ENCODE measurements around the gene NKTR. TPM values are rescaled to one million over a fixed set of nuclear protein-coding genes. Genes with fewer than 3 reads are reported as not detected.

The NKTR gene
- total and polyA plus RNA-seq, 3 donors from 2014 or later, result 42.2 to 203 (median 175) TPM

DNA sequence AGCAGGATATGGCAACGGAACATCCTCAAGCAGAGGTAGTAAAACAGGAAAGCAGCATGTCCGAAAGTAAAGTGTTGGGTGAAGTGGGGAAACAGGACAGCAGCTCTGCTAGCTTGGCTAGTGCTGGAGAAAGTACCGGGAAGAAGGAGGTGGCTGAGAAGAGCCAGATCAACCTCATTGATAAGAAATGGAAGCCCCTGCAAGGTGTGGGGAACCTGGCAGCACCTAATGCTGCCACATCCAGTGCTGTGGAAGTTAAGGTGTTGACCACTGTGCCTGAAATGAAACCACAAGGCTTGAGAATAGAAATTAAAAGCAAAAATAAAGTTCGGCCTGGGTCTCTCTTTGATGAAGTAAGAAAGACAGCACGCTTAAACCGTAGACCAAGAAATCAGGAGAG, 38.7 kb downstream of the NKTR start:
- 89 to 90% methylated on average over 6 of the region's 6 CpGs for WGBS, 2 donors
- no peaks in the 10 kb centered on the region for H3K36me3 ChIP-seq (ENCODE audit: low read depth, missing control alignments)
- TF ChIP-seq, protein P1, sequence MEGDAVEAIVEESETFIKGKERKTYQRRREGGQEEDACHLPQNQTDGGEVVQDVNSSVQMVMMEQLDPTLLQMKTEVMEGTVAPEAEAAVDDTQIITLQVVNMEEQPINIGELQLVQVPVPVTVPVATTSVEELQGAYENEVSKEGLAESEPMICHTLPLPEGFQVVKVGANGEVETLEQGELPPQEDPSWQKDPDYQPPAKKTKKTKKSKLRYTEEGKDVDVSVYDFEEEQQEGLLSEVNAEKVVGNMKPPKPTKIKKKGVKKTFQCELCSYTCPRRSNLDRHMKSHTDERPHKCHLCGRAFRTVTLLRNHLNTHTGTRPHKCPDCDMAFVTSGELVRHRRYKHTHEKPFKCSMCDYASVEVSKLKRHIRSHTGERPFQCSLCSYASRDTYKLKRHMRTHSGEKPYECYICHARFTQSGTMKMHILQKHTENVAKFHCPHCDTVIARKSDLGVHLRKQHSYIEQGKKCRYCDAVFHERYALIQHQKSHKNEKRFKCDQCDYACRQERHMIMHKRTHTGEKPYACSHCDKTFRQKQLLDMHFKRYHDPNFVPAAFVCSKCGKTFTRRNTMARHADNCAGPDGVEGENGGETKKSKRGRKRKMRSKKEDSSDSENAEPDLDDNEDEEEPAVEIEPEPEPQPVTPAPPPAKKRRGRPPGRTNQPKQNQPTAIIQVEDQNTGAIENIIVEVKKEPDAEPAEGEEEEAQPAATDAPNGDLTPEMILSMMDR (IDR thresholded peaks at IDR 0.05), result no peak
- TF ChIP-seq POLR2A (IDR thresholded peaks at IDR 0.05), result no peak
- H3K27me3 ChIP-seq, result no peaks in the 10 kb centered on the region
- DNase-seq, result no peak
- H3K4me3 ChIP-seq, result no peak overlapping the region
- intact Hi-C loops (cut with DNase I; ENCODE audit: low total_unique reads), result no loop called here
- H3K9me3 ChIP-seq, result no peaks in the 10 kb centered on the region
- no peaks in the 10 kb centered on the region for H3K4me1 ChIP-seq
- H3K27ac ChIP-seq, result no peak overlapping the region

DNA sequence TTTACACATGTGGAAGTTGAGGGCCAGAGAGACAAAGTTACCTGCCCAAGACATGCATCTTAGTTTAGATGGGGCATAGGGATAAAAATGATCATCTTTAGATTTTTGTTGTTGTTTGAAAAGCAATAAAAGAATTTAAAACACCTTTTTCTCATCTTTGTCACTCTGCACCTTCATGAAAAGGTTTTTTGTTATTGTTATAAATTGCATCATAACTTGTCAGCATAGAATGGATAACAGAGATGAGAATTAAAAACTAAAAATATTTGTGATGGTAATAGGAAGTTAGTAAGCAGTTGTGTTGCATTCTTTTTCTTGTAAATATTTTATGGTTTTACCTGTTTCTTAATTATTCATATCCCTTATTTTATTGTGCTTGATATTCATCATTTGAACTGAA, 39.6 kb downstream of the NKTR start:
- Histone ChIP-seq H3K4me1 (no peaks in the 10 kb centered on the region), H3K36me3 (ENCODE audit: low read depth, missing control alignments) (no peaks in the 10 kb centered on the region), H3K27ac (no peak overlapping the region), H3K9me3 (no peaks in the 10 kb centered on the region), H3K4me3 (no peak overlapping the region), H3K27me3 (no peaks in the 10 kb centered on the region)
- intact Hi-C loops (cut with DNase I; ENCODE audit: low total_unique reads), result no loop called here
- TF ChIP-seq POLR2A (IDR thresholded peaks at IDR 0.05), result no peak
- TF ChIP-seq, protein P1 (IDR thresholded peaks at IDR 0.05), result no peak
- DNase-seq, result no peak

DNA sequence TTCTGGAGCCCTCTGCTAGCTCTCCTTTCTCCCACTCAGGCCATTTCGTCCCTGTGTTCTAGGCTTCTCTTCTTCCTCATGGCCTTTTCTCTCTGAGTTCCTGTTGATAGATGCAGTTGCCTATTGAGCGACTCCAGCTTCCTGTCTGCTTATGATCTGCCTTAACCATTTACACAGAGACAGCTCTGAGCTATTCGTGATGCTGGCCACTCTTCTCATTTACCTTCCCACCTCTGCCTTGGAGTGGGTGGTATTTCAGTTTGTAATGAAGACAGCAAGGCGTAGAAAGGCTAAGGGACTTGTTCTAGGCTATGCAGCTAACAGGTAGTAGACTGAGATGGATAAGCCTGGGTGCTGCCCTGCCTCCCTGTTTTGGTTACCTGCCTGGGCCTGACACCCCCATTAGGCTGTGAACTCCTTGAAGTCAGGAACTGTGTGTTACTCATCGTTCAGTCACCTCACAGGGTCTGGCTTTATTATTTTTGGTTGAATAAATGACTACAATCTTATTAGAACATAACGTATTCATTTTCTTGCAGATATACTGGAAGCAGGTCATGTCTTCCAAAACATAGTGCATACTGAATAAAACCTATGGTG, 40.4 kb downstream of the NKTR start:
- no peak for DNase-seq
- intact Hi-C loops (cut with DNase I; ENCODE audit: low total_unique reads), result no loop called here
- Histone ChIP-seq H3K4me3 (no peak overlapping the region), H3K27ac (no peak overlapping the region), H3K36me3 (ENCODE audit: low read depth, missing control alignments) (no peaks in the 10 kb centered on the region), H3K9me3 (no peaks in the 10 kb centered on the region), H3K4me1 (no peaks in the 10 kb centered on the region), H3K27me3 (no peaks in the 10 kb centered on the region)
- 92 to 96% methylated on average over 6 of the region's 6 CpGs for WGBS, 2 donors
- TF ChIP-seq, protein P1 (IDR thresholded peaks at IDR 0.05), result no peak
- no peak for TF ChIP-seq POLR2A (IDR thresholded peaks at IDR 0.05)

DNA sequence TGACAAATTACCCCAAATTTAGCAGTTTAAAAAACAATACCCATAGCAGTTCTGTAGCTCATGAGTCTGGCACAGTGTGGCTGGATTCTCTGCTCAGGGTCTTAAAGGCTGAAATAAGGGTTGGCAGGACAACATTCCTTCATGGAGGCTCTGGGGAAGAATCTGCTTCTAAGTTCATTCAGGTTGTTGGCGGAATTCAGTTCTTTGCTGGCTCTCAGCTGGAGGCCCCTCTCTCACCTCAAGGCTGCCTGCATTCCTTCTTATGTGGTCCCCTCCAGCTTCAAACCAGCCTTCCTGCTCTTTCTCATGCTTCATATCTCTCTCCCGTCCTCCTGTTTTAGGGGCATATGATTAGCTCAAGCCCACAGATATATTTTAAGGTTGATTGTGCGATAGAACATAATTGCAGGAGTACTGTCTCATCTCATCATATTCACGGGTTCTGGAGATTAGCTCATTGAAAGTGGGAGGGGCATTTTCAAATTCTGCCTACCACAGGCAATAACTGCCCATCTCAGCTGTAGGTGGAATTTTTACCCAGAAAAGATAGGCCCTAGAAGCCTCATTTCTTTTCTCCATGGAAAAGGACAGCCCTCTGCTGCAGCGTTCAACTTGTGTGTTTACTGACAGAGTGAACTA, 47.5 kb downstream of the NKTR start:
- no peak overlapping the region for H3K27ac ChIP-seq
- no peaks in the 10 kb centered on the region for H3K36me3 ChIP-seq (ENCODE audit: low read depth, missing control alignments)
- intact Hi-C loops (cut with DNase I; ENCODE audit: low total_unique reads), result no loop called here
- no peaks in the 10 kb centered on the region for H3K27me3 ChIP-seq
- no peak for DNase-seq
- H3K4me1 ChIP-seq, result peaks cover 11% of the 10 kb centered on the region
- H3K4me3 ChIP-seq, result no peak overlapping the region
- no peak for TF ChIP-seq POLR2A (IDR thresholded peaks at IDR 0.05)
- TF ChIP-seq, protein P1 (IDR thresholded peaks at IDR 0.05), result no peak
- whole genome bisulfite sequencing, 2 donors, result 76 to 83% methylated on average over 5 of the region's 5 CpGs
- H3K9me3 ChIP-seq, result no peaks in the 10 kb centered on the region

DNA sequence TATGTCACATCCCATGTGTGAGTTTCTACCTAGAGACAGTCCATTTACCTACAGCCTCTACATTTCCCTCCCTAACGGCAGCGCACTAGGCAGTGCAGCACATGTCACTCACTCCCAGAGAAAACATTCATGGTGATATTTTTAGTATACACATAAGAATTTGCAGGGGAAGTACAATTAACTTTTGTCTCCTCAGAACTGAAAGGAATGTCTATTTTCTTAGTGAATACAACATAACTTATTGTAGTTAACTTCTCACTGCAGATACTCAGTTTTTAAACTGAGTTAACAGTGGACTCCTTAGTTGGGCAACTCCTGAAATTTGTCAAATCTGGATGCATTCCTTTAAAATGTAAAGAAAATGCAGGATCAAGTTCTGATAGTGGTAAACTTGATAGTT, 48.5 kb downstream of the NKTR start:
- WGBS, 2 donors, result 61 to 74% methylated on average over 2 of the region's 2 CpGs
- Histone ChIP-seq H3K4me1 (peaks cover 15% of the 10 kb centered on the region), H3K27me3 (no peaks in the 10 kb centered on the region), H3K4me3 (no peak overlapping the region), H3K9me3 (no peaks in the 10 kb centered on the region), H3K36me3 (ENCODE audit: low read depth, missing control alignments) (no peaks in the 10 kb centered on the region), H3K27ac (no peak overlapping the region)
- intact Hi-C loops (cut with DNase I; ENCODE audit: low total_unique reads), result no loop called here
- no peak for TF ChIP-seq POLR2A (IDR thresholded peaks at IDR 0.05)
- no peak for DNase-seq

Measured in testis (tissue), 3 donors.